H9 (cell line): ENCODE data around the gene CHRDL1. TPM values are rescaled to one million over a fixed set of nuclear protein-coding genes. Genes with fewer than 3 reads are reported as not detected.

ENCODE experiments used
- DNase-seq: peaks from one replicate; pipeline ENCODE4 v3.0.0-alpha.2; 2017
- H2AFZ ChIP-seq: one replicate; pipeline ENCODE4 v1.6.1; 2013; ENCODE audit warnings: mild to moderate bottlenecking, low read length, control low read depth, moderate library complexity
- H2AK5ac ChIP-seq: 2 replicates; pipeline ENCODE4 v1.6.1; 2013; ENCODE audit warnings: low read length, control low read depth, mixed read lengths; ENCODE audit not compliant: insufficient read length
- H2BK120ac ChIP-seq: one replicate; pipeline ENCODE4 v1.6.1; 2013; ENCODE audit warnings: low read depth, mild to moderate bottlenecking, low read length, control low read depth, inconsistent platforms; ENCODE audit not compliant: poor library complexity, severe bottlenecking
- H2BK12ac ChIP-seq: 2 replicates; pipeline ENCODE4 v1.6.1; 2013; ENCODE audit warnings: low read length, control low read depth, mixed read lengths, low read depth; ENCODE audit not compliant: insufficient read length
- H2BK15ac ChIP-seq: 2 replicates; pipeline ENCODE4 v1.6.1; 2013; ENCODE audit warnings: low read depth, low read length, control low read depth
- H2BK20ac ChIP-seq: one replicate; pipeline ENCODE4 v1.6.1; 2013; ENCODE audit warnings: low read depth, mild to moderate bottlenecking, low read length, control low read depth, inconsistent platforms; ENCODE audit not compliant: poor library complexity, severe bottlenecking
- H2BK5ac ChIP-seq: 2 replicates; pipeline ENCODE4 v1.6.1; 2013; ENCODE audit warnings: low read length, control low read depth, mixed read lengths; ENCODE audit not compliant: insufficient read length
- H3K14ac ChIP-seq: 2 replicates; pipeline ENCODE4 v1.6.1; 2013; ENCODE audit warnings: low read length, control low read depth; ENCODE audit not compliant: insufficient read depth
- H3K18ac ChIP-seq: 2 replicates; pipeline ENCODE4 v1.6.1; 2013; ENCODE audit warnings: low read depth, mild to moderate bottlenecking, mixed read lengths, low read length, control low read depth; ENCODE audit not compliant: insufficient read length
- H3K23ac ChIP-seq: 2 replicates; pipeline ENCODE4 v1.6.1; 2013; ENCODE audit warnings: low read length, control low read depth, mixed read lengths, low read depth; ENCODE audit not compliant: insufficient read length
- H3K23me2 ChIP-seq: 2 replicates; pipeline ENCODE4 v1.6.1; 2013; ENCODE audit warnings: low read depth, mild to moderate bottlenecking, mixed read lengths, low read length, control low read depth; ENCODE audit not compliant: insufficient read length, poor library complexity, severe bottlenecking
- H3K27ac ChIP-seq: 2 replicates; pipeline ENCODE4 v1.5.1; 2013; ENCODE audit warnings: low read length, control low read depth, mixed read lengths, low read depth; ENCODE audit not compliant: insufficient read length
- H3K27me3 ChIP-seq: 2 replicates; pipeline ENCODE4 v1.6.1; 2013; ENCODE audit warnings: low read length, control low read depth, inconsistent platforms; ENCODE audit not compliant: insufficient read depth
- H3K4ac ChIP-seq: 2 replicates; pipeline ENCODE4 v1.6.1; 2013; ENCODE audit warnings: low read depth, mild to moderate bottlenecking, control low read depth, inconsistent platforms, low read length, moderate library complexity
- H3K4me1 ChIP-seq: 2 replicates; pipeline ENCODE4 v1.6.1; 2013; ENCODE audit warnings: low read length, control low read depth, inconsistent platforms; ENCODE audit not compliant: insufficient read depth
- H3K4me2 ChIP-seq: 2 replicates; pipeline ENCODE4 v1.6.1; 2013; ENCODE audit warnings: low read length, control low read depth, mixed read lengths; ENCODE audit not compliant: insufficient read length, insufficient read depth
- H3K56ac ChIP-seq: 2 replicates; pipeline ENCODE4 v1.6.1; 2013; ENCODE audit warnings: low read depth, mild to moderate bottlenecking, mixed read lengths, low read length, control low read depth; ENCODE audit not compliant: insufficient read length
- H3K79me1 ChIP-seq: 2 replicates; pipeline ENCODE4 v1.6.1; 2013; ENCODE audit warnings: low read depth, mild to moderate bottlenecking, moderate library complexity, low read length, control low read depth, inconsistent platforms; ENCODE audit not compliant: insufficient read depth, poor library complexity, severe bottlenecking
- H3K79me2 ChIP-seq: 2 replicates; pipeline ENCODE4 v1.6.1; 2013; ENCODE audit warnings: low read length, control low read depth, inconsistent platforms; ENCODE audit not compliant: insufficient read depth
- H3K9ac ChIP-seq: 2 replicates; pipeline ENCODE4 v1.6.1; 2013; ENCODE audit warnings: low read length, control low read depth, mixed read lengths; ENCODE audit not compliant: insufficient read length; ENCODE audit errors: extremely low read depth
- H3K9me3 ChIP-seq: one replicate; pipeline ENCODE4 v1.6.1; 2013; ENCODE audit warnings: low read depth, low read length, inconsistent platforms; ENCODE audit not compliant: control insufficient read depth
- H3T11ph ChIP-seq: one replicate; pipeline ENCODE4 v1.6.1; 2013; ENCODE audit warnings: mild to moderate bottlenecking, low read length, control low read depth, inconsistent platforms
- H4K20me1 ChIP-seq: one replicate; pipeline ENCODE4 v1.6.1; 2013; ENCODE audit not compliant: control insufficient read depth, insufficient read length, insufficient read depth
- H4K5ac ChIP-seq: 2 replicates; pipeline ENCODE4 v1.6.1; 2013; ENCODE audit warnings: low read depth, mild to moderate bottlenecking, mixed read lengths, low read length, control low read depth; ENCODE audit not compliant: insufficient read length
- H4K8ac ChIP-seq: replicated peaks from 2 replicates; pipeline ENCODE4 v1.6.1; 2013; ENCODE audit warnings: low read length, control low read depth, mixed read lengths, low read depth; ENCODE audit not compliant: insufficient read length
- H4K91ac ChIP-seq: 2 replicates; pipeline ENCODE4 v1.6.1; 2013; ENCODE audit warnings: low read depth, mild to moderate bottlenecking, moderate library complexity, mixed read lengths, low read length, control low read depth; ENCODE audit not compliant: insufficient read length
- H3K27ac Mint-ChIP-seq, 3 experiments: 2 replicates in 2 of 3; 3 replicates in 1 of 3; pipeline ENCODE4 v1.8.0; 2020 to 2021; ENCODE audit warnings: mixed read lengths in 3 of 3, mild to moderate bottlenecking in 1 of 3, moderate library complexity in 1 of 3
- H3K27me3 Mint-ChIP-seq: 2 replicates; pipeline ENCODE4 v1.8.0; 2021; ENCODE audit warnings: low read depth, mild to moderate bottlenecking, moderate library complexity, mixed read lengths
- H3K36me3 Mint-ChIP-seq, 3 experiments: 2 replicates in 2 of 3; 3 replicates in 1 of 3; pipeline ENCODE4 v1.8.0; 2020 to 2021; ENCODE audit warnings: low read depth in 3 of 3, mixed read lengths in 3 of 3; ENCODE audit not compliant: insufficient read depth in 1 of 3
- H3K4me1 Mint-ChIP-seq, 2 experiments: 2 replicates each; pipeline ENCODE4 v1.8.0; 2020; ENCODE audit warnings: mixed read lengths in 2 of 2
- H3K4me3 Mint-ChIP-seq, 2 experiments: 2 replicates in 1 of 2; 3 replicates in 1 of 2; pipeline ENCODE4 v1.8.0; 2020 to 2021; ENCODE audit warnings: mild to moderate bottlenecking in 2 of 2, mixed read lengths in 2 of 2, moderate library complexity in 1 of 2
- H3K9me3 Mint-ChIP-seq, 2 experiments: 2 replicates in 1 of 2; 3 replicates in 1 of 2; pipeline ENCODE4 v1.8.0; 2020; ENCODE audit warnings: mild to moderate bottlenecking in 2 of 2, mixed read lengths in 2 of 2, moderate library complexity in 1 of 2
- WGBS: extraction: QIAGEN DNeasy Blood & Tissue Kit; methylation state at CpG from one replicate; pipeline ENCODE4 v1.1.7; 2013; ENCODE audit warnings: missing lambda C conversion rate, low lambda C conversion rate, mixed read lengths; ENCODE audit not compliant: insufficient read length; ENCODE audit errors: extremely low coverage; 5-methylcytosine and 5-hydroxymethylcytosine counted together
- total RNA-seq: library from RNA; stranded (reverse); gene quantifications from 2 replicates; pipeline ENCODE4 v1.2.1, GENCODE V29; 2021
- TF ChIP-seq, protein P1 (sequence below): fragments of 200-600 bp; sonication (generic); conservative IDR thresholded peaks from 3 replicates; pipeline ENCODE4 v1.8.0; 2021; ENCODE audit warnings: antibody characterized with exemption, mild to moderate bottlenecking

The CHRDL1 gene
- total RNA-seq, 1 experiment from 2014 or later: 11.8 TPM

DNA sequence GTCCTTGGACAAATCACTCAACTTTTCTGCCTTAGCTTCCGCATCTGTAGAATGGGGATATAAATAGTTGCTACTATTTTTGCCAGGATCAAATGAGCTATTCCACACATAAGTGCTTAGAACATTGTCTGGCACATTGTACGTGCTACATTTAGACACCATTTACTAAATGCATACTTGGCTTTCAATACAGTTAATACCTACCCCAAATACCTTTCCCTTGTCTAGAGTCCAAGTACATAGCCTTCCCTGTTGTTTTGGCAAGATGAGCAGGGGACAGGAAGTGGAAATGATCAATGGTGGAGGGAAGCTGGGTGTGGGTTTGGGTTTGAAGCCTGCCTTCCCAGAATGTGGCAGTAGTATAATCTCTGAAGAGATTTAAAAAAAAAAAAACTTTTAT is 82.0 kb downstream of the CHRDL1 start:
- H3K23me2 ChIP-seq: no peaks in the 10 kb centered on the region
- H3K4me1 ChIP-seq: no peaks in the 10 kb centered on the region
- no peak overlapping the region for H2AFZ ChIP-seq
- Mint-ChIP-seq H3K4me3 (no peak overlapping the region), H3K4me1 (peaks cover 0 to 2% of the 10 kb centered on the region in 2 experiments; a peak in 1 of 4 replicates), H3K9me3 (no peaks in the 10 kb centered on the region), H3K36me3 (no peaks in the 10 kb centered on the region), H3K27ac (no peak overlapping the region), H3K27me3 (no peaks in the 10 kb centered on the region)
- no peak overlapping the region for H2BK12ac ChIP-seq
- H2BK15ac ChIP-seq: no peak overlapping the region
- no peak overlapping the region for H3K18ac ChIP-seq
- WGBS: no CpG with 5 or more reads among the region's 2 CpGs
- no peaks in the 10 kb centered on the region for H3K79me2 ChIP-seq
- no peak for DNase-seq
- no peaks in the 10 kb centered on the region for H4K20me1 ChIP-seq
- H2BK5ac ChIP-seq: no peak overlapping the region
- TF ChIP-seq, protein P1, sequence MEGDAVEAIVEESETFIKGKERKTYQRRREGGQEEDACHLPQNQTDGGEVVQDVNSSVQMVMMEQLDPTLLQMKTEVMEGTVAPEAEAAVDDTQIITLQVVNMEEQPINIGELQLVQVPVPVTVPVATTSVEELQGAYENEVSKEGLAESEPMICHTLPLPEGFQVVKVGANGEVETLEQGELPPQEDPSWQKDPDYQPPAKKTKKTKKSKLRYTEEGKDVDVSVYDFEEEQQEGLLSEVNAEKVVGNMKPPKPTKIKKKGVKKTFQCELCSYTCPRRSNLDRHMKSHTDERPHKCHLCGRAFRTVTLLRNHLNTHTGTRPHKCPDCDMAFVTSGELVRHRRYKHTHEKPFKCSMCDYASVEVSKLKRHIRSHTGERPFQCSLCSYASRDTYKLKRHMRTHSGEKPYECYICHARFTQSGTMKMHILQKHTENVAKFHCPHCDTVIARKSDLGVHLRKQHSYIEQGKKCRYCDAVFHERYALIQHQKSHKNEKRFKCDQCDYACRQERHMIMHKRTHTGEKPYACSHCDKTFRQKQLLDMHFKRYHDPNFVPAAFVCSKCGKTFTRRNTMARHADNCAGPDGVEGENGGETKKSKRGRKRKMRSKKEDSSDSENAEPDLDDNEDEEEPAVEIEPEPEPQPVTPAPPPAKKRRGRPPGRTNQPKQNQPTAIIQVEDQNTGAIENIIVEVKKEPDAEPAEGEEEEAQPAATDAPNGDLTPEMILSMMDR: no peak
- no peak overlapping the region for H3K9ac ChIP-seq
- H3K14ac ChIP-seq: no peak overlapping the region
- no peak overlapping the region for H3T11ph ChIP-seq
- no peak overlapping the region for H3K4ac ChIP-seq
- no peak overlapping the region for H2BK20ac ChIP-seq
- no peak overlapping the region for H4K91ac ChIP-seq
- H2AK5ac ChIP-seq: no peak overlapping the region
- no peak overlapping the region for H3K4me2 ChIP-seq
- H3K27me3 ChIP-seq: no peaks in the 10 kb centered on the region
- H4K5ac ChIP-seq: no peak overlapping the region
- no peaks in the 10 kb centered on the region for H3K79me1 ChIP-seq
- no peak overlapping the region for H3K27ac ChIP-seq
- H3K23ac ChIP-seq: no peak overlapping the region
- H3K56ac ChIP-seq: no peak overlapping the region
- H4K8ac ChIP-seq: no peak overlapping the region
- H3K9me3 ChIP-seq: no peaks in the 10 kb centered on the region
- no peak overlapping the region for H2BK120ac ChIP-seq
